ENCODE data around the gene FOXP3. TPM values are rescaled to one million over a fixed set of nuclear protein-coding genes. Genes with fewer than 3 reads are reported as not detected.

The FOXP3 gene
- total and polyA plus RNA-seq, 2 donors (not counting 3 experiments of a cell fraction or from before 2014, with no cell fraction given): 0.06 TPM; not detected in 1

- Histone ChIP-seq H3K79me2 (ENCODE audit: control insufficient read depth, insufficient read depth, low read length) (no peaks in the 10 kb centered on the region), H3K4me2 (ENCODE audit: insufficient read depth, low read length) (no peak overlapping the region), H3K4me1 (ENCODE audit: control insufficient read depth, extremely low read depth, insufficient read depth, low read length) (no peaks in the 10 kb centered on the region), H3K27me3 (ENCODE audit: control insufficient read depth in 2 of 2, insufficient read depth in 2 of 2, low read length in 2 of 2) (no peaks in the 10 kb centered on the region), H4K20me1 (replicated peaks; ENCODE audit: control insufficient read depth, extremely low read depth, insufficient read depth, low read length) (no peaks in the 10 kb centered on the region), H3K9me3 (replicated peaks; ENCODE audit: control insufficient read depth, insufficient read depth, low read length) (no peaks in the 10 kb centered on the region), H3K4me3 (replicated peaks in 1 of 3; ENCODE audit: insufficient read depth in 1 of 3, low read depth in 1 of 3, low read length in 3 of 3) (no peak overlapping the region), H3K9me1 (replicated peaks; ENCODE audit: control insufficient read depth, extremely low read depth, insufficient read depth, low read length) (no peaks in the 10 kb centered on the region), H3K36me3 (ENCODE audit: control insufficient read depth in 2 of 2, extremely low read depth in 1 of 2, insufficient read depth in 2 of 2, low read length in 2 of 2) (peaks cover 0 to 5% of the 10 kb centered on the region in 2 experiments), H2AFZ (ENCODE audit: low read depth, low read length) (no peak overlapping the region), H3K9ac (replicated peaks; ENCODE audit: extremely low read depth, insufficient read depth, low read length) (no peak overlapping the region), H3K27ac (ENCODE audit: insufficient read depth, low read depth, low read length) (no peak overlapping the region)
- TF ChIP-seq MAX (IDR thresholded peaks at IDR 0.05; ENCODE audit: insufficient read depth, insufficient read length) (no peak), POLR2A (IDR thresholded peaks at IDR 0.05; ENCODE audit: low read depth, low read length) (no peak), FOS (IDR thresholded peaks at IDR 0.05; ENCODE audit: borderline replicate concordance, insufficient read depth, low read length) (no peak), JUN (IDR thresholded peaks at IDR 0.05; ENCODE audit: borderline replicate concordance, insufficient read depth, insufficient read length, low read depth) (no peak), MYC (IDR thresholded peaks at IDR 0.05; ENCODE audit: low read depth, low read length) (no peak), GATA2 (IDR thresholded peaks at IDR 0.05; ENCODE audit: insufficient read depth, insufficient read length, low read depth, low read length) (no peak), EZH2 (IDR thresholded peaks at IDR 0.05; ENCODE audit: borderline replicate concordance, low read depth, low read length, severe bottlenecking) (no peak), POLR2AphosphoS5 (IDR thresholded peaks at IDR 0.05; ENCODE audit: insufficient read depth, low read depth, low read length) (no peak)
- TF ChIP-seq, protein P1, sequence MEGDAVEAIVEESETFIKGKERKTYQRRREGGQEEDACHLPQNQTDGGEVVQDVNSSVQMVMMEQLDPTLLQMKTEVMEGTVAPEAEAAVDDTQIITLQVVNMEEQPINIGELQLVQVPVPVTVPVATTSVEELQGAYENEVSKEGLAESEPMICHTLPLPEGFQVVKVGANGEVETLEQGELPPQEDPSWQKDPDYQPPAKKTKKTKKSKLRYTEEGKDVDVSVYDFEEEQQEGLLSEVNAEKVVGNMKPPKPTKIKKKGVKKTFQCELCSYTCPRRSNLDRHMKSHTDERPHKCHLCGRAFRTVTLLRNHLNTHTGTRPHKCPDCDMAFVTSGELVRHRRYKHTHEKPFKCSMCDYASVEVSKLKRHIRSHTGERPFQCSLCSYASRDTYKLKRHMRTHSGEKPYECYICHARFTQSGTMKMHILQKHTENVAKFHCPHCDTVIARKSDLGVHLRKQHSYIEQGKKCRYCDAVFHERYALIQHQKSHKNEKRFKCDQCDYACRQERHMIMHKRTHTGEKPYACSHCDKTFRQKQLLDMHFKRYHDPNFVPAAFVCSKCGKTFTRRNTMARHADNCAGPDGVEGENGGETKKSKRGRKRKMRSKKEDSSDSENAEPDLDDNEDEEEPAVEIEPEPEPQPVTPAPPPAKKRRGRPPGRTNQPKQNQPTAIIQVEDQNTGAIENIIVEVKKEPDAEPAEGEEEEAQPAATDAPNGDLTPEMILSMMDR (IDR thresholded peaks at IDR 0.05; ENCODE audit: extremely low read depth in 1 of 2, insufficient read depth in 1 of 2, low read depth in 1 of 2, low read length in 2 of 2): no peak
- ChIA-PET POLR2A (no interaction called here), CTCF (interaction anchor here (0.5 kb wide), 1 partner anchor 8 kb away, joined by 3 read pairs; no protein-coding TSS in a partner anchor)
- BruUV-seq (replicated peaks): no TSS peak
- no peak for DNase-seq (ENCODE audit: low read depth, low spot score)
- intact Hi-C loops (cut with micrococcal nuclease): no loop called here
- dilution Hi-C loops (cut with MboI; ENCODE audit: extremely low pct_ligation_motif_present, low sequenced_read_pairs): no loop called here
- FAIRE-seq: no peak
Observed at GRCh38 chrX:49249616-49250015, 14.9 kb downstream of the FOXP3 start.

Measured in endothelial cell of umbilical vein (primary cell).